Hepatocyte (in vitro differentiated cells): ENCODE measurements around the gene SKAP1.

Experiments
- EZH2 ChIP-seq: fragments of 200-600 bp; sonication (generic); IDR thresholded peaks from 2 replicates; pipeline ENCODE4 v1.6.1; 2016; ENCODE audit warnings: antibody characterized with exemption, mild to moderate bottlenecking, borderline replicate concordance
- EZH2phosphoT487 ChIP-seq: fragments of 200-600 bp; sonication (generic); IDR thresholded peaks from one replicate; pipeline ENCODE4 v1.6.1; 2018; ENCODE audit warnings: antibody characterized with exemption, mild to moderate bottlenecking, low read depth, moderate library complexity; ENCODE audit not compliant: unreplicated experiment, severe bottlenecking
- TF ChIP-seq, protein P1 (sequence below): fragments of 200-600 bp; sonication (generic); IDR thresholded peaks from 2 replicates; pipeline ENCODE4 v1.5.1; 2016; ENCODE audit warnings: antibody characterized with exemption, mild to moderate bottlenecking; ENCODE audit not compliant: poor library complexity

GRCh38 chr17:48194097-48194550 lies 235.9 kb downstream of the SKAP1 start:
- TF ChIP-seq, protein P1, sequence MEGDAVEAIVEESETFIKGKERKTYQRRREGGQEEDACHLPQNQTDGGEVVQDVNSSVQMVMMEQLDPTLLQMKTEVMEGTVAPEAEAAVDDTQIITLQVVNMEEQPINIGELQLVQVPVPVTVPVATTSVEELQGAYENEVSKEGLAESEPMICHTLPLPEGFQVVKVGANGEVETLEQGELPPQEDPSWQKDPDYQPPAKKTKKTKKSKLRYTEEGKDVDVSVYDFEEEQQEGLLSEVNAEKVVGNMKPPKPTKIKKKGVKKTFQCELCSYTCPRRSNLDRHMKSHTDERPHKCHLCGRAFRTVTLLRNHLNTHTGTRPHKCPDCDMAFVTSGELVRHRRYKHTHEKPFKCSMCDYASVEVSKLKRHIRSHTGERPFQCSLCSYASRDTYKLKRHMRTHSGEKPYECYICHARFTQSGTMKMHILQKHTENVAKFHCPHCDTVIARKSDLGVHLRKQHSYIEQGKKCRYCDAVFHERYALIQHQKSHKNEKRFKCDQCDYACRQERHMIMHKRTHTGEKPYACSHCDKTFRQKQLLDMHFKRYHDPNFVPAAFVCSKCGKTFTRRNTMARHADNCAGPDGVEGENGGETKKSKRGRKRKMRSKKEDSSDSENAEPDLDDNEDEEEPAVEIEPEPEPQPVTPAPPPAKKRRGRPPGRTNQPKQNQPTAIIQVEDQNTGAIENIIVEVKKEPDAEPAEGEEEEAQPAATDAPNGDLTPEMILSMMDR: no peak
- TF ChIP-seq EZH2phosphoT487 (no peak), EZH2 (no peak)
